HEK293T (cell line): ENCODE measurements around the gene DSC2.

Experiments
- BHLHE40 ChIP-seq: fragments of 450-650 bp; IDR thresholded peaks from 2 replicates; pipeline ENCODE4 v1.6.1; 2016; ENCODE audit warnings: mild to moderate bottlenecking, moderate library complexity, borderline replicate concordance
- ELF4 ChIP-seq: fragments of 450-650 bp; IDR thresholded peaks from 2 replicates; pipeline ENCODE4 v1.6.1; 2017; ENCODE audit warnings: antibody characterized with exemption
- FOXK2 ChIP-seq: fragments of 450-650 bp; IDR thresholded peaks from 2 replicates; pipeline ENCODE4 v1.6.1; 2016; ENCODE audit warnings: mild to moderate bottlenecking
- HDGF ChIP-seq: fragments of 450-650 bp; IDR thresholded peaks from 2 replicates; pipeline ENCODE4 v1.6.1; 2017; ENCODE audit warnings: antibody characterized with exemption, borderline replicate concordance
- SP1 ChIP-seq: fragments of 450-650 bp; IDR thresholded peaks from 2 replicates; pipeline ENCODE4 v1.6.1; 2017
- SUZ12 ChIP-seq: fragments of 450-650 bp; IDR thresholded peaks from 2 replicates; pipeline ENCODE4 v1.6.1; 2016; ENCODE audit warnings: mild to moderate bottlenecking
- TF ChIP-seq, protein P1 (sequence below): fragments of 450-650 bp; IDR thresholded peaks from 2 replicates; pipeline ENCODE4 v1.6.1; 2016

DNA sequence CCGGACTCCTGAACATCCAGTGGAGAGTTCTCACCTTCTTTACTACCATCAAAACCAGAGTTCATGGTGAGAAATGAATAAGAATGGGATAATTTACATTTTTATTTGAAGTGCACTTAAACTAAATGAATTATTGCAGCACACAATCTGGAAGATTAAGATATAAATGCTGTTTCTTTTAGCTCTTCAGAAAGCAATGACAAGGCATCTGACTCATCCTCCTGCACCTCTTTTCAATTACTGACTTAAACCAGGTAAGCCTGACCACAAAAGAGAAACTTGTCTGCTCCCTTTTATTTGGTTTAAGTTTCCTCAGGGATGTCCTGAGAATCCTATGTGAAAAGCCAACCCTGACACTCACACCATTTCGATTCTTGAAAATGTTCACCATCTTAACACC is 720 bp upstream of the DSC2 start:
- TF ChIP-seq, protein P1, sequence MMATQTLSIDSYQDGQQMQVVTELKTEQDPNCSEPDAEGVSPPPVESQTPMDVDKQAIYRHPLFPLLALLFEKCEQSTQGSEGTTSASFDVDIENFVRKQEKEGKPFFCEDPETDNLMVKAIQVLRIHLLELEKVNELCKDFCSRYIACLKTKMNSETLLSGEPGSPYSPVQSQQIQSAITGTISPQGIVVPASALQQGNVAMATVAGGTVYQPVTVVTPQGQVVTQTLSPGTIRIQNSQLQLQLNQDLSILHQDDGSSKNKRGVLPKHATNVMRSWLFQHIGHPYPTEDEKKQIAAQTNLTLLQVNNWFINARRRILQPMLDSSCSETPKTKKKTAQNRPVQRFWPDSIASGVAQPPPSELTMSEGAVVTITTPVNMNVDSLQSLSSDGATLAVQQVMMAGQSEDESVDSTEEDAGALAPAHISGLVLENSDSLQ: no peak
- TF ChIP-seq BHLHE40 (no peak), FOXK2 (no peak), HDGF (no peak), SUZ12 (no peak), ELF4 (no peak), SP1 (no peak)
